Activated T-cell treated with anti-CD3 and anti-CD28 coated beads, Interleukin-2, amount 50 U/mL, for 48 hours (primary cell): ENCODE measurements around the gene SMPD1.
"Not testable (repeated sequence)": the region's sequence is repeated elsewhere in the genome, so short reads cannot be mapped to it uniquely, and the experiment has no call there.

Source experiments
- DNase-seq, 2 experiments: peaks; one replicate each; pipeline ENCODE4 v3.0.0-alpha.2; 2020

The SMPD1 gene

DNA sequence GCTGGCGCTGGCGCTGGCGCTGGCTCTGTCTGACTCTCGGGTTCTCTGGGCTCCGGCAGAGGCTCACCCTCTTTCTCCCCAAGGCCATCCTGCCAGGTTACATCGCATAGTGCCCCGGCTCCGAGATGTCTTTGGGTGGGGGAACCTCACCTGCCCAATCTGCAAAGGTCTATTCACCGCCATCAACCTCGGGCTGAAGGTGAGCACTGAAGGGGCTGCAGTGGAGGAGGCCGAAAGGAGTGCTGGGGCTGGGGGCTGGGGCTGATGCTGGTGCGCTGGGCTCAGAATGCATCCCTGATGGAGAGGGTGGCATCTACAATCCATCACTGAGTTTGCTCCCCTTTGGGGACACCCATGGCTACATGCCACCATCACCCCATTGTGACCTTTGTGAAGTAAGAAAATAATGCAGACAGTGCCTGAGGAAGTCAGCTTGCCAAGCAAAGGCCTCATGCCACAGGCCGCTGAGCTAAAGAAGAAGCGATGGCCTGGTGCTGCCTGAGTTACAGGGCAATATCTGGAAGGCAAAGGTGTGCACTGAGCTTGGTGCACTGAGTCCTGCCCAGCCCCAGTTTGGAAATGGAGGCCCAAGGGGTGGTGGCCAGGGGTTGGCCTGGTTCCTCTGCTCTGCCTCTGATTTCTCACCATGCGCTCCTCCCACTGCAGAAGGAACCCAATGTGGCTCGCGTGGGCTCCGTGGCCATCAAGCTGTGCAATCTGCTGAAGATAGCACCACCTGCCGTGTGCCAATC is 620 bp downstream of the SMPD1 start:
- DNase-seq = peak in 1 of 2 experiments; percentile 39

DNA sequence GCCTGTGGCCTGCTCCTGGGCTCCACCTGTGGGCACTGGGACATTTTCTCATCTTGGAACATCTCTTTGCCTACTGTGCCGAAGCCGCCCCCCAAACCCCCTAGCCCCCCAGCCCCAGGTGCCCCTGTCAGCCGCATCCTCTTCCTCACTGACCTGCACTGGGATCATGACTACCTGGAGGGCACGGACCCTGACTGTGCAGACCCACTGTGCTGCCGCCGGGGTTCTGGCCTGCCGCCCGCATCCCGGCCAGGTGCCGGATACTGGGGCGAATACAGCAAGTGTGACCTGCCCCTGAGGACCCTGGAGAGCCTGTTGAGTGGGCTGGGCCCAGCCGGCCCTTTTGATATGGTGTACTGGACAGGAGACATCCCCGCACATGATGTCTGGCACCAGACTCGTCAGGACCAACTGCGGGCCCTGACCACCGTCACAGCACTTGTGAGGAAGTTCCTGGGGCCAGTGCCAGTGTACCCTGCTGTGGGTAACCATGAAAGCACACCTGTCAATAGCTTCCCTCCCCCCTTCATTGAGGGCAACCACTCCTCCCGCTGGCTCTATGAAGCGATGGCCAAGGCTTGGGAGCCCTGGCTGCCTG is 1.4 kb downstream of the SMPD1 start:
- DNase-seq = no peak

DNA sequence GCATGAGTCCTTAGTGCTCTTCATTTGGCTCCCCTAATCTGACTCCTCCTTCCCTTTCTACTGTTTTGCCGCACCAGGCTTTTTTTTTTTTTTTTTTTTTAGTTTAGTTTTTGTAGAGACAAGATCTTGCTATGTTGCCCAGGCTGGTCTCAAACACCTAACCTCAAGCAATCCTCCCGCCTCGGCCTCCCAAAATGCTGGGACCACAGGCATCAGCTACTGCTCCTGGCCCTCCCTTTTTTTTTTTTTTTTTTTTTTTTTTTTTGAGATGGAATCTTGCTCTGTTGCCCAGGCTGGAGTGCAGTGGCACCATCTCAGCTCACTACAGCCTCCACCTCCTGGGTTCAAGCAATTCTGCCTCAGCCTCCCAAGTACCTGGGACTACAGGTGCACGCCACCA is 2.0 kb downstream of the SMPD1 start:
- DNase-seq = not testable (repeated sequence)

DNA sequence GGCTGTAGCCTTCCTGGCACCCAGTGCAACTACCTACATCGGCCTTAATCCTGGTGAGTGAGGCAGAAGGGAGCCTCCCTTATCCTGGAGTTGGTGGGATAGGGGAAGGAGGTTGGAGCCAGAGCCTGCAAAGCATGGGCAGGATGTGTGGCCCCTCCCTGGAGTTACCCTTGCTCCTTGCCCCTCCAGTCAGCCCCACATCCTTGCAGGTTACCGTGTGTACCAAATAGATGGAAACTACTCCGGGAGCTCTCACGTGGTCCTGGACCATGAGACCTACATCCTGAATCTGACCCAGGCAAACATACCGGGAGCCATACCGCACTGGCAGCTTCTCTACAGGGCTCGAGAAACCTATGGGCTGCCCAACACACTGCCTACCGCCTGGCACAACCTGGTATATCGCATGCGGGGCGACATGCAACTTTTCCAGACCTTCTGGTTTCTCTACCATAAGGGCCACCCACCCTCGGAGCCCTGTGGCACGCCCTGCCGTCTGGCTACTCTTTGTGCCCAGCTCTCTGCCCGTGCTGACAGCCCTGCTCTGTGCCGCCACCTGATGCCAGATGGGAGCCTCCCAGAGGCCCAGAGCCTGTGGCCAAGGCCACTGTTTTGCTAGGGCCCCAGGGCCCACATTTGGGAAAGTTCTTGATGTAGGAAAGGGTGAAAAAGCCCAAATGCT is 3.9 kb downstream of the SMPD1 start:
- DNase-seq = no peak

DNA sequence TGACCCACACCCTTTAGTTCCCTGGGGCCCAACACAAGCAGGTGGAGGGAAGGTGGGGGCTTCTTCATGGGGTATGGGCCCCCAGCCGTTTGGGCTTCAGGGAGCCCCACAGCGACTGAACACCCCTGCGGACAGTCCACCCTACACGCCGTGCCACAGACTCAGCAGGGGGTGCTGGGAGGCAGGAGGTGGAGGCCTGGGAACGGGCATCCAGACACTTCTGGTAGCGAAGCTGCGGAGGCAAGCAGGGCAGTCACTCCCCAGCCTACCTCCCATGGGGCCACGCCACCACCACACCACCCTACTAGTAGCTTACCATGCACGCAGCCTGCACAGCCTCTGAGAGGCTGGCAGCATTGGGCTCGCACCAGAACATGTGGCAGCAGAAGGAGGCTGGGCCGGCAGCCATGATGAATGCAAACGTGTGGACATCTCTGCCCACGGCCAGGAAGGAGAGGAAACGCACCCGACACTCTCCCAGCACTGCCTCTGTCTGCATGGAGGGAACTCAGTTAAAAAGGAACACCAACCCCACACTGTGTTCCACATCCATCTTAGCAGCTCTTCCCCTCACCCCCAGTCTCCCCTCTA is 5.3 kb downstream of the SMPD1 start:
- DNase-seq = no peak

DNA sequence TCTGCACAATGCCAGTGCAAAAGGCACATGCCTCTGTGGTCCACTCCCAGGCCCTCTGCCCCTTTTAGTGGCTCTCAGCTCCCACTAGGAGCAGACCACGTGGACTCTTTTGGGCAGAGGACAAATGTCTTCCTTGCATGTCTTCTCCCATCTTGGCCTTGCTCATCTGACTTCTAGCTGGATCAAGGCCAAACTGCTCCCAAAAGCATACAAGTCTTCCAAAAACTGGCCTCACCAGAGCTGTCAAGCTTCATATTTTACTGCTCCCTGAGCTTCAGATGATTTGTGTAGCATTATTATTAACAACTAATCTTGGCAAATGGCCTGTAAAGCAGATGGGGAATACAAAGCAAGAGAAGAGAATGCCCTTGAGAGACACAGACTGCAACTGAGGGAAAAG is 6.9 kb downstream of the SMPD1 start:
- no peak for DNase-seq

DNA sequence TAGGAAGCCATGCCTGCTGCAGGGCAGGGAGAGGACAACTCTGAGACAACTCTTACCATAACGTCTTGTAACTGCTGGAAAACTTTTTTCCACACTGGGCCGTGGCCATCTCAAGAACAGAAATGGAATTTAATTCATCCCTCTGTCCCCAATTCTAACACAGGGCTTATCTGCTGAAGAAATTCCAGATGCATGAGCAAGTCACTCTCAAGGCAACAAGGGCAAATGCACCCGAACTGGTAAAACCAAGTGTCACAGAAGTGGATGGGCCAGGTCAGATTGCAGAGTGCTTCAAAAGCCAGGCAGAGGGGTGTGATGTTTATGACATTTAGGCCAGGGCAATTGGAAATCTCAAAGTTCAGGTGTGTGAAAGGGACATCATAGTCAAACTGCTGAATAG is 7.4 kb downstream of the SMPD1 start:
- DNase-seq = no peak

DNA sequence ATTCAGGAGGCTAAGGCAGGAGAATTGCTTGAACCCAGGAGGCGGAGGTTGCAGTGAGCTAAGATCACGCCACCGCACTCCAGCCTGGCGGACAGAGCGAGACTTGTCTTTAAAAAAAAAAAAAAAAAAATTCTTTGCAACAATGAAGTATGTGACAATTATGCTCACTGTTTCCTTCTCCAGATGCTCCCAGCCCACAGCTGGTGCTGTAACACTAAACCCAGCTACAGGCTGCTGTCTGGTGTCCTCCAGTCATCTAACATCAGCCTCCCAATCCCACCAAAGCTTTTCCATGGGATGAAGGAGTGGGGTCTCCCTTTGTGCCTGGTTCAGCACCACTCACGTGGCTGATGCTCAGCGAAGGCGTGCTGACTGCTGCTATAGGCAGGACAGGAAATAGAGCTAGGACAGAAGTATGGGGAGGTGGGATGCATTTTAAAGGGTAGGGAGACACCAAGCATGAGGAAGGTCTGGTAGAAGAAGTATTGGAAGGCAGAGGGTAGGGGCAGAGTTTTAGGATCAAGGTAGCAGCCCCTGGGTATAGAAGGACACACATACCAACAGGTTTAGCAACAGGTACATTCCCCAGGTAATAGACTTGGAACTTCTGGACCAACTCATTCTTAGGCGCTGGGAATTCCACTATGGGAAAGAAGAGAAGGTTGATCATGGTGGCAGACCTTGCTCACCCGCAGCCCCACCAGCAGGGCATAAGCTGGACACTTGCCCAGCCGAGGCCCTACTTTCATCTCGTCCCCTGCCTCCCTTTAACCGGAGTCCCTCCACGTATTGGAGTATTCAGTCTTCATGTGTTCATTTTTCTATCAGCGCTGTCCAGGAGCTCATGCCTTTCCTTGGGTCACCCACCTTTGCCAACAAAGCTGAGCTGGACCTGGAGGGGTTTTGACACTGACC is 10.4 kb downstream of the SMPD1 start:
- no peak for DNase-seq

DNA sequence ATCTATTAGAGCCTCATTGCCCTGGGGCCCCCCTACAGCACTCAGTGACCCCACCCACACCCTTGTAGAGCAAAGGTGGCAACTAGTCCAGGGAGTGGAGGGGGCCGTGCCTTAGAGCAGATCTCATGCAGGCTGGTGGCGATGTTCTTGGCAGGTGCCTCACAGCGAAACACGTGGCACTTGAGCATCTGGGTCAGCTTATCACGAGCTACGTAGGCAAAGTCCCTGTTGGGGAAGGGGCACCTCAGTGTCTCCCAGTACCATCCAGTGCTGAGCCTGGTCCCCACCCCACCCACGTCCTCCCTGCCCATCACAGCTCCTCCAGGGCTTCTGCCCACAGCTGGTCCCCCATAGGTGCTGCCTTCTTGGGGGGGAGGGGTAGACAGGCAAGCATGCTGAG is 11.2 kb downstream of the SMPD1 start:
- DNase-seq = no peak

DNA sequence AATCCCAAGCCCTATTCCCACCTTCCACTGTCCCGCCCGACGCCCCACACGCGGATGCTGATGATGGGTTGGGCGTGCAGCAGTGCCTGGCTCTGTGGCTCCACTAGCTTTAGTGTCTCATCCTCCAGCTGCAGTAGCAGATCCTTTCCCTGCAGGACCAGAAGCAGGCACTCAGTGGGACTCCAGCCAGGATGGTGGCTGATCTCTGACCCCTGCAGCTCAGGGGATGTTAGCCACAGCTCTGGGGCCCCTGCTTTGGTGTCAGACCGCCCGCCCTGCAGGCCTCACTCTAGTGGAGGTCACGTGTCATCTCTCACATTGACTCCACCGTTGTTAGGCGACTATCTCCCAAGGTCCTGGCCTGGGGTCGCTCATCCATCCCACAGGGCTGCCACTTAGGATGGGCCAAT is 11.8 kb downstream of the SMPD1 start:
- DNase-seq = peak; percentile 66 to 70

DNA sequence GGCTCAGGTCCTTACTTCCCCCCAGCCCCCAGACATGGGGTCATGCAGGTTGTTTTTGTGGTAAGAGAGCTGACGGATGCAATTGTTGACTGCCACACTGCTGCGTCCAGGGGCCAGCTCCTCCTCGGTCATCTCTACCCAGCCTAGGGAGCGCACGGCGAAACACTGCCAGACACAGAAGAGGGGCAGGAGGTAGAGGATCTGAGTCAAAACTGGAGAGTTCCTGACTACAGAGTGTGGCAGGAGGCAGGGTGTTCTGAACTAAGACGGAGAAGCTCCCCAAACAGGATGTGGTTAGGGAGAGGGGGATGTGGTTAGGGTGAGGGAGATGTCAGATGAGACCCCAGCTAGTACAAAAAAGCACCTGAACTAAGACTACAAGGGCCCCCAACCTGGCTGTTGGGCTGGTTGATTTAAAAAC is 12.3 kb downstream of the SMPD1 start:
- DNase-seq = peak; percentile 72 to 76

DNA sequence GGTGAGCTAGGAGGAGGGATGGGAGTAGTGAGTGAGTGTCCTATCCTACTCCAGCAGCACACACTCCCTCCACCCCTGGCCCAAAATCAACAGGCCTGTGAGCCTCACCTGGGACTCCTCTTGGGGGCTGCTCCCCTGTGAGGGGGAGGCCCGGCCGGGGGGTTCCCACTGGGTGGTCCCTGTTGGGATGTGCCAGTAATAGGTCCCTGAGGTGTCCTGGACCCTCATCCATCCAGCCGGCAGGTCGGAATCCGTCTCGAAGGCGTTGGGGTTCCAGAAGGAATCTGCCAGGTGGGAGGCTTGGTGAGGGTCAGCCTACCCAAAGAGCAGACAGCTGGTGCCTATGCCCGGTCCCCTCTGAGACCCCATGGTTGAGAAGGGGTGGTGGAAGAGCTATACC is 13.3 kb downstream of the SMPD1 start:
- no peak for DNase-seq

DNA sequence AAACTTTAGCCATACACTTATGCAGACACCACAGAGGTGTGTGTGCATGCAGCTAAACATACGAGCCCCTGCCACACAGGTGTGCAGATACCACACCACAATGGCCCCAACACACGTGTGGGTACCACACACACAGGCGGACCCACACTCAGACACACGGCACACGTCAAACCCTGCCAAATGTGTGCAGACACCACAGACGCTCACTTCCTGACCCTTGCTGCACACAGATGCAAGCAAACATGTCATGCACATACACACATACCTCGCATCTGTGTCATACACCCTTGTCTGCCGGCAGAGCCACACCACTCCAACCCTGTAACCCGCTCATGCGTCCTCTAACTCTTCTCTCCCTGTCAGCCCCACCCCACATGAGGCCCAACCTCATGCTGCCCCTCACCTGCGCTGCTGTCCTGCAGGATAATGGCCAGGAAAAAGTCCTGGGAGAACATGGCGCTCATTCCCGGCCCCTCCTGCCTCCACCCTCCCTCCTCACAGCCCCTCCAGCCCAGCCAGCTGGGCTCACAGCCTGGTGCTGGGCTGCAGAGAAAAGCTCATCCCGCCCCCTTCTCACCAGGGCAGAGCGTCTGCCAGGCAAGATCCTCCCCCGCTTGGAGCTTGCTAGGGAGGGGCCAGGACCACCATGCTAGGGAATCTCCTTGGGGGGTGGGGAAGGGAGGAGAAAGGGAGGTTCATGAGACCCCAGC is 14.2 kb downstream of the SMPD1 start:
- no peak for DNase-seq

DNA sequence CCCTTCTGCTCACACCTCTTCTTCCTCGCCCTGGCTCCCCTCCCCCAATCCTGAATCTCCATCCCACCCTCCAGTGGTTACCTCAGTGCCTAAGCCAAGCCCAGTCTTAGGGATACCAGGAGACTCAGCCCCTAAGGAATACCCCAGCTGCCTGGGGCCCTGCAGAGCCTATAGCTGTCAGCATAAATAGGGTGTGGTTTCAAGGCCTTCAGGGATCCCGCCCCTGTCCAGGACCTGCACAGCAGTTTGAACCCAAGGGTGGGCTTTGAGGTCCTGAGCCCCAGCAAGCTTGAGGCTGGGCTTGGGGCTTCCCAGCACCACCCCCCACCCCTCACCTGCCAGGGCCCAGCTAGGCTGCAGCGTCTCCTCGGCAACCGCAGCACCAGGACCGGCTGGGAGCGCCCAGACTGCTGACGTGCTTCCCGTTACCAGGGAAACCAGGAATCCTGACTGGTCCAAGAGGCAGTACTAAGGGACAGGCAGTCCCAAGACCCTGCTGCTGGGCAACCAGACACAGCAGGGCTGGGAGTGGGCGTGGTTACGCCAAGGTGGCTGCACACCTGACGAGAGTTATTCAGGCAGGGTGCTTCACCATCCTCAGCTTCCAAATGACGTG is 14.9 kb downstream of the SMPD1 start:
- DNase-seq = no peak

DNA sequence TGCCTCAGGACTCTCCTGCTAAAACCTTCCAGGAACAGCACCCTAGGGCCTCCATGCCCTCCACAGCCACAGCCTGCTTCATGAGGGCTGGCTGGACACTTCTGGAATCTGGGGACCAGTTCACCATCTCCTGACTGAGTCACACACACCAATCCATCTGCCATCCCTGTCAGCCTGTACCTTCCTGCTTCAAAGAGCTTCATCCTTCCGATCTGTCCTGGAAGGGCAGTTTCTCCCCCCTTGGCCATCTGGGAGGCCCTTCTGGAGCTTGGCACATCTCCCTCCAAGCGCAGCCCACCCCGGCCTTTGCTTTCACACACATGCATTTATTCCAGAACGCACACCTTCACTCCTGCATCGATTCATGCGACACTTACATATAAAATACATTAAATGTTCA is 15.6 kb downstream of the SMPD1 start:
- no peak for DNase-seq

DNA sequence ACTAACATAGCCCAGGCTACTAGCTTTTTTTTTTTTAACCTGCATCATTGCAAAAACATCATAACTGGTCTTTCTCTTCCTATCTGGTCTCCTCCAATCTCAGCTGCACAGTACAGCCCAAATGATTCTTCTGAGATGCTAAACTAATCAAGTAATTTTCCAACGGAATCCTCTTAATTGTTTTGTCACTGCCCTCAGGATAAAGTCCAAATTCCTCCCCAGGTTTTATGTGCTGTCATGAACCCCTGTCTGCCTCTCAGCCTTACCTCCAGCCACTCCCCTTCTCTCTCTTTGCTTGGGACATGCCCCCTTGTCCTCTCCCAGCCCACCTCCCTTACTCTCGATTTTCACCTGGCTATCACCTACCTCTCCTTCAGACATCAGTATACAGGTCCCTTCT is 16.1 kb downstream of the SMPD1 start:
- DNase-seq = no peak

DNA sequence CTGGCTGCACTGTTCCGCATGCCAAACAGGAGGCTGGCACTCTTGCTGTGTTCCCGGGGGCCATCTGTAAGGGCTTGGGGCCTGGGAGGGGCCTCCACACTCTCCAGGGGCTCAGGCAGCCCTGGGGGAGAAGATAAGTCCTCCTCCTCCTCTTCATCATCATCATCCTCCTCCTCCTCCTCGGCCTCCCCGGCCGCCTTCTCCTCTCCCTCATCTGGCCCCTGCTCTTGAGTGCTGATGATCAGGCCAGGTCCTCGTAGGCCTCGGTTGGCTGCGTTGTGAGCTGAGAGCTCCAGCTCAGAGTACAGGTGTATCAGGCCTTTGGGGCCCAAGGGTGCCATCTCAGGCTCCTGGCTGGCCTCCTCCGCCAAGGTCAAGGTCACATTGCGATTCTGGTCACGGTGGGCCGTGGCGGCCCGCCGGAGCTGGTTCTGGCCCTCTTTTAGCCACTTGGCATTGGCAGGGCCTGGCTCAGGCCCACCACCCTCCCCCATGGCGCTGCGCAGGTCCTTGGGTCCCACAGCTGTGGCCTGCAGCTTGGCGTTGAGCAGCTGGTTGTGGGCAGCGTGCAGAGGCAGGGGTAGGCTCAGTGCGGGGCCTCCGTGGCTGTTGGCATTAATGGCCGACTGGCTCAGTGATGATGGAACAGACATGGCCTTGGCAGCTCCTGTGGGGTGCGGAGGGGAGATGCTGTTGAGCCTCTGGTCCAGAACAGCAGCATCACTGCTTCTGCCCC is 20.6 kb downstream of the SMPD1 start:
- no peak for DNase-seq

DNA sequence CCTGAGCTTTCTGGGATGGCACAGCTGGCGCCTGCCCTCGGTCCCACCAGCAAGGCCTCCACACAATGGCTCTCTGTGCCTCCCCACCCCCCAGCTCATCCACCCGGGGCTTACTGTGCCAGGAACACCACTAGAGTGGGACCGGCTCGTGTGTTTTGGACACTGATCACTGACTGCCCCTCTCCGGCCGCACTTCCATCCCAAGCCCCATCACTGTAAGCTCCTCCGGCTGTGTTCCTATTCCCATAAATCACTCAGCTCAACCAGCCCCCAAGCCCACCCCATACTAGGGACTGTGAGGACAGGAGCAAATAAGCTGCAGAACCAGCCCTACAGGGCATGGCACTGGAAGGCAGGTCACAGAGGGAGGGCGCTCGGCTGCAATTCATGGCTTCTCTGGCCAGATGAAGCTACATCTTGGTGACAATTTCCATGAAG is 21.3 kb downstream of the SMPD1 start:
- no peak for DNase-seq

DNA sequence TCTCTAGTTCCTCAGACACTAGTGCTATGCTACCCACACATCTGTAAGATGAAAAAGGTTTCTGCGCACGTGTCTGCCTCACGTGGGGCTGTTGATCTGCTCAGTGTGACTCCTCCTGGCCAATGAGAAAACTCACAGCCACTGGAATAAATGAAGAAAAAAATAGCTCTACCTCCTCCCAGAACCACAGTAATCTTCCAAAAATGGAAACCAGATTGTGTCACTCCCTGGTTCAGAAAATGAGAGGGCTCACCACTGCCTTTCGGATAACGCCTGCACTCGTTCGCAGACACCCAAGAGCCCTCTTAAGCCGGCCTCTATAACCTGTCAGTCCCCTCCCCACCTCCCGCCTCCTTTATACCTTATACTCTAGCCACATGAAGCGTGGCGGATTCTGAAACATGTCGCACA is 23.5 kb downstream of the SMPD1 start:
- peak; percentile 74 to 78 for DNase-seq

DNA sequence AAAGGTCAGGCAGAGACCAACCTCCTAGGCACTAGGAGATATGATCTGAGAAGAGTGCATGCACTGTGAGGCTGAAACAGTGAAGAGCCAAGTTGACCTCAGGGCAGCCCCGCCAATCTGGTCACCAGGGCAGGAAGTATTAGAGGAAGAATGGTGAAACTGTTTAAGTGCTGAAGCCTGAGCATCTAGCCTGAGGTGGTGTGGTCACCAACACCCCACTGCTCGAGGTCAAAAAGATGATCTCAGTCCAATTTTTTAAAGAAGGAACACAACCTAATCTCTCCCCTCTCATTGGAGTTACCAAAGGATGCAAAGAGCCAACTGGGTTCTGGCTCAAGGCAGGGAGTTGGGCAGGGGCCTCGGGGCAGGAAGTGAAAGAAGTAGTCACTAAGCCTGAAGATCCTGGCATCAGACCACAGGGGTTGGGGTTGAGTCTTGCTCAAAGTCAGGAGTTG is 24.6 kb downstream of the SMPD1 start:
- peak; percentile 59 to 64 for DNase-seq

DNA sequence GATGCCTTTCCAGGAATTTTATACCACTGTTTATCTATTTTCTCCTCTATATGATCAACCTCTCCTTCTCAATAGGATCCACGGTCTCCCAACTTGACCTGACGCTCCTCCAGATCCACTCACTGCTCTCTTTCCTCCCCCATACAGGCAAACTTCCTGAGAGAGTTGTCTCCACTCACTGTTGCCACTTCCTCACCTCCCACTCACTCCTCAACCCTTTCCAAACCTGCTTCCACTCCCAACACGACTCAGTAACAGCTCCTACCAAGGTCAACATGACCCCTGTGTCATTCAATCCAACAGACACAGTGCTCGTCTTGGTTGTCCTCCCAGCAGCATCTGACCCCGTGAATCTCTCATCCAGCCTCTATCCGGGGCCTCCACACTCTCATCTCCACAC is 25.5 kb downstream of the SMPD1 start:
- no peak for DNase-seq
